Caco-2 (cell line): Measurements from ENCODE around the gene LY86. TPM values are rescaled to one million over a fixed set of nuclear protein-coding genes. Genes with fewer than 3 reads are reported as not detected.

Source experiments
- BruUV-seq: library from RNA; stranded (reverse); fragments of 400-500 nt; replicated peaks from 2 replicates; lab custom pipeline; 2021; lab: Mats Ljungman, UMichigan
- CTCF ChIA-PET: fragments of 300-600 bp; sonication (Branson Sonifier 250); formaldehyde crosslinking; loops from one replicate; lab custom pipeline; 2022; ENCODE audit warnings: antibody characterized with exemption; lab: Charles Lee
- POLR2A ChIA-PET: fragments of 300-600 bp; sonication (Branson Sonifier 250); formaldehyde crosslinking; loops from one replicate; lab custom pipeline; 2022; ENCODE audit warnings: antibody characterized with exemption; lab: Charles Lee
- DNase-seq, 2 experiments: peaks; one replicate each; pipeline versions ENCODE4 v3.0.0 to v3.0.0-alpha.2; 2020 to 2022
- H3K27me3 ChIP-seq: replicated peaks from 2 replicates; pipeline ENCODE4 v1.6.0; 2011; ENCODE audit warnings: low read length; ENCODE audit not compliant: control insufficient read depth, insufficient read depth
- H3K36me3 ChIP-seq: 2 replicates; pipeline ENCODE4 v1.5.1; 2011; ENCODE audit warnings: low read length; ENCODE audit not compliant: control insufficient read depth, insufficient read depth
- H3K4me1 ChIP-seq: fragments of 250-450 bp; sonication (Bioruptor Pico); 2 replicates; pipeline ENCODE4 v1.5.1; 2020; ENCODE audit warnings: mild to moderate bottlenecking
- H3K4me3 ChIP-seq: 2 replicates; pipeline ENCODE4 v1.5.1; 2011; ENCODE audit warnings: low read depth, mild to moderate bottlenecking, control low read depth, low read length
- H3K9me3 ChIP-seq: fragments of 250-450 bp; sonication (Bioruptor Pico); 2 replicates; pipeline ENCODE4 v1.5.1; 2020; ENCODE audit warnings: mild to moderate bottlenecking, moderate library complexity
- H3K27ac Mint-ChIP-seq: one replicate; pipeline ENCODE4 v1.8.0; 2022; ENCODE audit warnings: mixed read lengths; ENCODE audit not compliant: unreplicated experiment
- H3K27me3 Mint-ChIP-seq: one replicate; pipeline ENCODE4 v1.8.0; 2022; ENCODE audit warnings: mixed read lengths; ENCODE audit not compliant: insufficient read depth, unreplicated experiment
- H3K36me3 Mint-ChIP-seq: one replicate; pipeline ENCODE4 v1.8.0; 2022; ENCODE audit warnings: mild to moderate bottlenecking, mixed read lengths; ENCODE audit not compliant: insufficient read depth, unreplicated experiment
- H3K4me1 Mint-ChIP-seq: one replicate; pipeline ENCODE4 v1.8.0; 2022; ENCODE audit warnings: low read depth, mixed read lengths; ENCODE audit not compliant: unreplicated experiment
- H3K4me3 Mint-ChIP-seq: one replicate; pipeline ENCODE4 v1.8.0; 2022; ENCODE audit warnings: mild to moderate bottlenecking, moderate library complexity, mixed read lengths; ENCODE audit not compliant: unreplicated experiment
- H3K9me3 Mint-ChIP-seq: one replicate; pipeline ENCODE4 v1.8.0; 2022; ENCODE audit warnings: mixed read lengths; ENCODE audit not compliant: unreplicated experiment
- intact Hi-C: fragments of 100-400 bp; cut with micrococcal nuclease; formaldehyde crosslinking; loops from one replicate; pipeline ENCODE4 v1.10.0; 2022; ENCODE audit not compliant: unreplicated experiment
- total RNA-seq: library from RNA; stranded (reverse); gene quantifications from 2 replicates; pipeline ENCODE4 v1.2.3, GENCODE V29; 2022
- TF ChIP-seq, protein P1 (sequence below), 2 experiments: fragments of 200-600 bp in 1 of 2; IDR thresholded peaks; 1 replicate in 1 of 2; 2 replicates in 1 of 2; pipeline versions ENCODE4 v1.5.1 to v1.8.0; 2011 to 2022; ENCODE audit warnings: antibody characterized with exemption in 1 of 2, control low read depth in 1 of 2, inconsistent platforms in 1 of 2, low read depth in 1 of 2, low read length in 1 of 2, mild to moderate bottlenecking in 1 of 2, moderate library complexity in 1 of 2; ENCODE audit not compliant: insufficient read depth in 1 of 2, severe bottlenecking in 1 of 2, unreplicated experiment in 1 of 2

Gene LY86
- total RNA-seq, 1 experiment from 2014 or later: not detected

DNA sequence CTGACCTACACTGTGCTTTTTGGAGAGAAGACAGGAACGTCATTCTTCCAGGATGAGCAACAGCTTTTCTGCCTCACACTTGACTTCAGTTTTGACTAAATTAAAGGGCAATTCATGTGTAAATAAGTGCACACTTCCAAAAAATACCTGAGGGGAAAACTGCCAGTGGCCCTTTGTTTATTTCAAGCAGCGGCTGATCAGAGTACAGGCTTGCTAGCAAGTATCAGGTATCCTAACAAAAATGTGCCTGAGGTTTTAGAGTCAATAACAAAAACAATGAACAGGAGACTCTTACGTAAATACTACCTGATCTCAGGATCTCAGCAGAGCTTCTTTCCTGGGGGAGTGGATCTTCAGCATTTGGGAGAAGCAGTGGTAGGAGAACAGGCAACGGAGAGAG, 12.4 kb downstream of the LY86 start:
- no peaks in the 10 kb centered on the region for H3K4me1 Mint-ChIP-seq
- no peaks in the 10 kb centered on the region for H3K36me3 Mint-ChIP-seq
- H3K4me3 Mint-ChIP-seq: no peak overlapping the region
- no peak for DNase-seq
- intact Hi-C loops: no loop called here
- no peaks in the 10 kb centered on the region for H3K9me3 ChIP-seq
- H3K27me3 ChIP-seq: no peaks in the 10 kb centered on the region
- TF ChIP-seq, protein P1, sequence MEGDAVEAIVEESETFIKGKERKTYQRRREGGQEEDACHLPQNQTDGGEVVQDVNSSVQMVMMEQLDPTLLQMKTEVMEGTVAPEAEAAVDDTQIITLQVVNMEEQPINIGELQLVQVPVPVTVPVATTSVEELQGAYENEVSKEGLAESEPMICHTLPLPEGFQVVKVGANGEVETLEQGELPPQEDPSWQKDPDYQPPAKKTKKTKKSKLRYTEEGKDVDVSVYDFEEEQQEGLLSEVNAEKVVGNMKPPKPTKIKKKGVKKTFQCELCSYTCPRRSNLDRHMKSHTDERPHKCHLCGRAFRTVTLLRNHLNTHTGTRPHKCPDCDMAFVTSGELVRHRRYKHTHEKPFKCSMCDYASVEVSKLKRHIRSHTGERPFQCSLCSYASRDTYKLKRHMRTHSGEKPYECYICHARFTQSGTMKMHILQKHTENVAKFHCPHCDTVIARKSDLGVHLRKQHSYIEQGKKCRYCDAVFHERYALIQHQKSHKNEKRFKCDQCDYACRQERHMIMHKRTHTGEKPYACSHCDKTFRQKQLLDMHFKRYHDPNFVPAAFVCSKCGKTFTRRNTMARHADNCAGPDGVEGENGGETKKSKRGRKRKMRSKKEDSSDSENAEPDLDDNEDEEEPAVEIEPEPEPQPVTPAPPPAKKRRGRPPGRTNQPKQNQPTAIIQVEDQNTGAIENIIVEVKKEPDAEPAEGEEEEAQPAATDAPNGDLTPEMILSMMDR (IDR thresholded peaks at IDR 0.05; ENCODE audit: insufficient read depth in 1 of 2, low read depth in 1 of 2, low read length in 1 of 2, severe bottlenecking in 1 of 2, unreplicated experiment in 1 of 2): no peak
- no peaks in the 10 kb centered on the region for H3K36me3 ChIP-seq
- BruUV-seq: no TSS peak
- CTCF ChIA-PET: interaction anchor here (0.7 kb wide), 1 partner anchor 12 kb away, joined by 8 read pairs; no protein-coding TSS in a partner anchor
- no peak overlapping the region for H3K4me3 ChIP-seq
- POLR2A ChIA-PET: no interaction called here
- H3K9me3 Mint-ChIP-seq: no peaks in the 10 kb centered on the region
- H3K27me3 Mint-ChIP-seq: peaks cover 8% of the 10 kb centered on the region
- no peak overlapping the region for H3K27ac Mint-ChIP-seq
- no peaks in the 10 kb centered on the region for H3K4me1 ChIP-seq

DNA sequence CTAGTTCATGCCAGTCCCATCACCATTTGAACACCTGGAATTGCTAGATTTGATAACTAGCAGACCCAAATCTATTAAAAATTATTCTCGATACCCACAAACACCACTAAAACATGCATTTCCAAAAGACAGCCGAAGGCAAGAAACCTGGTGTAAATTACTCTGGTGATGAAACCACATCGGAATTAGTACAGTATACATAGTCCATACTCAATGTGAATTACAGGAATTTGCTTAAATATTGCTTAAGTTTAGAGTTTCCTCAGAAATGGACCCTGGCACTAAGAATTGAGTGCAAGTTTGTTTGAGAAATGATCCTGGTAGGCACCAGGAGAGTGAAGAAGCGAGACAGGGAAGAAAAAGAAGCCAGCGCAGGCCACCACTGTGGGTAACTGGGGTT, 13.7 kb downstream of the LY86 start:
- Histone ChIP-seq H3K4me3 (no peak overlapping the region), H3K9me3 (no peaks in the 10 kb centered on the region), H3K4me1 (no peaks in the 10 kb centered on the region), H3K36me3 (no peaks in the 10 kb centered on the region), H3K27me3 (no peaks in the 10 kb centered on the region)
- H3K27me3 Mint-ChIP-seq: peaks cover 6% of the 10 kb centered on the region
- no TSS peak for BruUV-seq
- H3K9me3 Mint-ChIP-seq: no peaks in the 10 kb centered on the region
- H3K27ac Mint-ChIP-seq: no peak overlapping the region
- H3K4me1 Mint-ChIP-seq: no peaks in the 10 kb centered on the region
- H3K4me3 Mint-ChIP-seq: no peak overlapping the region
- intact Hi-C loops: no loop called here
- ChIA-PET POLR2A (no interaction called here), CTCF (no interaction called here)
- TF ChIP-seq, protein P1 (IDR thresholded peaks at IDR 0.05; ENCODE audit: insufficient read depth in 1 of 2, low read depth in 1 of 2, low read length in 1 of 2, severe bottlenecking in 1 of 2, unreplicated experiment in 1 of 2): no peak
- no peaks in the 10 kb centered on the region for H3K36me3 Mint-ChIP-seq
- no peak for DNase-seq

DNA sequence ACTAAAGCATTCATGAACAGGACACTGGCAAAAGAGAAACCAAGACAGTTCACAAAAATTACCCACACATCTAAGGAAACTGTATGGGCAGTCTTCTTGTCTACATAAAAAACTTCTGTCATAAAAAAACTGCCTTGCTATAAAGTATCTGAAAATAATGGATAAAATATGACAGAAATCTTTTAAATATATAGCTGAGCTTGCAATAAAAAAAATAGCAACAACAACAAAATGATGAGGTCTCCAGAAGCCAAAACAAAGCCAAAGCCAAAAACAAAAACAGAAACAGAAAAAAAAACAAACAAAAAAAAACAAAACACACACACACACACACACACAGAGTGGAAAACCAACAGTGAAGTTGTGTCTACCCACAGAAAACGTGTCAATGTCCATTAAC, 14.8 kb downstream of the LY86 start:
- H3K27ac Mint-ChIP-seq: no peak overlapping the region
- no peak overlapping the region for H3K4me3 ChIP-seq
- CTCF ChIA-PET: no interaction called here
- H3K27me3 ChIP-seq: no peaks in the 10 kb centered on the region
- DNase-seq: no peak
- H3K4me1 Mint-ChIP-seq: no peaks in the 10 kb centered on the region
- no peaks in the 10 kb centered on the region for H3K4me1 ChIP-seq
- TF ChIP-seq, protein P1 (IDR thresholded peaks at IDR 0.05; ENCODE audit: insufficient read depth in 1 of 2, low read depth in 1 of 2, low read length in 1 of 2, severe bottlenecking in 1 of 2, unreplicated experiment in 1 of 2): no peak
- intact Hi-C loops: no loop called here
- H3K9me3 ChIP-seq: no peaks in the 10 kb centered on the region
- H3K36me3 ChIP-seq: no peaks in the 10 kb centered on the region
- no peaks in the 10 kb centered on the region for H3K9me3 Mint-ChIP-seq
- POLR2A ChIA-PET: no interaction called here
- H3K36me3 Mint-ChIP-seq: no peaks in the 10 kb centered on the region
- no peak overlapping the region for H3K4me3 Mint-ChIP-seq
- BruUV-seq: no TSS peak
- peaks cover 6% of the 10 kb centered on the region for H3K27me3 Mint-ChIP-seq
